Measurements from ENCODE around the gene ZNF827. TPM values are rescaled to one million over a fixed set of nuclear protein-coding genes. Genes with fewer than 3 reads are reported as not detected.
"Not testable (repeated sequence)": the region's sequence is repeated elsewhere in the genome, so short reads cannot be mapped to it uniquely, and the experiment has no call there.

ZNF827 gene
- polyA plus RNA-seq, 4 donors, result 27.5 to 37.4 (median 33.0) TPM

- DNase-seq (ENCODE audit: low read depth in 4 of 4, low spot score in 3 of 4), result no peak
Measured at GRCh38 chr4:145839151-145839550, 99.5 kb downstream of the ZNF827 start.

GRCh38 chr4:145832384-145832783 lies 106.2 kb downstream of the ZNF827 start:
- DNase-seq (ENCODE audit: low read depth in 4 of 4, low spot score in 3 of 4), result not testable (repeated sequence)

- DNase-seq (ENCODE audit: low read depth in 4 of 4, low spot score in 3 of 4), result no peak
Measured at GRCh38 chr4:145830699-145831098, 107.9 kb downstream of the ZNF827 start.

GRCh38 chr4:145829629-145830395 lies 108.8 kb downstream of the ZNF827 start:
- no peak for DNase-seq (ENCODE audit: low read depth in 4 of 4, low spot score in 3 of 4)

GRCh38 chr4:145828802-145829485 lies 109.7 kb downstream of the ZNF827 start:
- no peak for DNase-seq (ENCODE audit: low read depth in 4 of 4, low spot score in 3 of 4)

GRCh38 chr4:145827885-145828284 lies 110.7 kb downstream of the ZNF827 start:
- no peak for DNase-seq (ENCODE audit: low read depth in 4 of 4, low spot score in 3 of 4)

- DNase-seq (ENCODE audit: low read depth in 4 of 4, low spot score in 3 of 4), result no peak
Measured at GRCh38 chr4:145825255-145825654, 113.4 kb downstream of the ZNF827 start.

- DNase-seq (ENCODE audit: low read depth in 4 of 4, low spot score in 3 of 4), result no peak
Measured at GRCh38 chr4:145824463-145824862, 114.2 kb downstream of the ZNF827 start.

GRCh38 chr4:145823743-145824142 lies 114.9 kb downstream of the ZNF827 start:
- DNase-seq (ENCODE audit: low read depth in 4 of 4, low spot score in 3 of 4), result no peak

- DNase-seq (ENCODE audit: low read depth in 4 of 4, low spot score in 3 of 4), result no peak
Measured at GRCh38 chr4:145822581-145822980, 116.0 kb downstream of the ZNF827 start.

GRCh38 chr4:145822181-145822580 lies 116.4 kb downstream of the ZNF827 start:
- DNase-seq (ENCODE audit: low read depth in 4 of 4, low spot score in 3 of 4), result no peak

- DNase-seq (ENCODE audit: low read depth in 4 of 4, low spot score in 3 of 4), result no peak
Measured at GRCh38 chr4:145821766-145822165, 116.9 kb downstream of the ZNF827 start.

GRCh38 chr4:145820407-145820806 lies 118.2 kb downstream of the ZNF827 start:
- no peak for DNase-seq (ENCODE audit: low read depth in 4 of 4, low spot score in 3 of 4)

- DNase-seq (ENCODE audit: low read depth in 4 of 4, low spot score in 3 of 4), result no peak
Measured at GRCh38 chr4:145819853-145820181, 118.8 kb downstream of the ZNF827 start.

- no peak for DNase-seq (ENCODE audit: low read depth in 4 of 4, low spot score in 3 of 4)
Measured at GRCh38 chr4:145819101-145819852, 119.3 kb downstream of the ZNF827 start.

GRCh38 chr4:145818011-145818410 lies 120.6 kb downstream of the ZNF827 start:
- DNase-seq (ENCODE audit: low read depth in 4 of 4, low spot score in 3 of 4), result no peak

GRCh38 chr4:145816091-145816490 lies 122.5 kb downstream of the ZNF827 start:
- DNase-seq (ENCODE audit: low read depth in 4 of 4, low spot score in 3 of 4), result no peak

GRCh38 chr4:145815626-145816025 lies 123.0 kb downstream of the ZNF827 start:
- DNase-seq (ENCODE audit: low read depth in 4 of 4, low spot score in 3 of 4), result no peak

GRCh38 chr4:145815027-145815612 lies 123.5 kb downstream of the ZNF827 start:
- DNase-seq (ENCODE audit: low read depth in 4 of 4, low spot score in 3 of 4), result no peak

- DNase-seq (ENCODE audit: low read depth in 4 of 4, low spot score in 3 of 4), result no peak
Measured at GRCh38 chr4:145814246-145814645, 124.4 kb downstream of the ZNF827 start.

- DNase-seq (ENCODE audit: low read depth in 4 of 4, low spot score in 3 of 4), result no peak
Measured at GRCh38 chr4:145812919-145813318, 125.7 kb downstream of the ZNF827 start.

Measured in right renal pelvis (tissue), 4 donors.